Fibroblast of the aortic adventitia (primary cell): Measurements from ENCODE around the gene CENPE. TPM values are rescaled to one million over a fixed set of nuclear protein-coding genes. Genes with fewer than 3 reads are reported as not detected.

ENCODE experiments used
- DNase-seq: peaks from one replicate; pipeline ENCODE4 v3.0.0-alpha.2; 2010; ENCODE audit warnings: low read depth
- H3K4me3 ChIP-seq: 2 replicates; pipeline ENCODE4 v1.5.1; 2011; ENCODE audit warnings: low read depth, mild to moderate bottlenecking, control low read depth, low read length, moderate library complexity
- total RNA-seq: library from RNA; depleted of rRNA; stranded (reverse); fragments of >200 nt; gene quantifications from 2 replicates; pipeline ENCODE4 v1.2.3, GENCODE V29; 2012; ENCODE audit warnings: low replicate concordance
- TF ChIP-seq, protein P1 (sequence below): IDR thresholded peaks from 2 replicates; pipeline ENCODE4 v1.5.1; 2011; ENCODE audit warnings: mild to moderate bottlenecking, low read length, control low read depth, inconsistent platforms; ENCODE audit not compliant: insufficient read depth

CENPE gene
- total RNA-seq, 1 donor = 26.9 TPM

DNA sequence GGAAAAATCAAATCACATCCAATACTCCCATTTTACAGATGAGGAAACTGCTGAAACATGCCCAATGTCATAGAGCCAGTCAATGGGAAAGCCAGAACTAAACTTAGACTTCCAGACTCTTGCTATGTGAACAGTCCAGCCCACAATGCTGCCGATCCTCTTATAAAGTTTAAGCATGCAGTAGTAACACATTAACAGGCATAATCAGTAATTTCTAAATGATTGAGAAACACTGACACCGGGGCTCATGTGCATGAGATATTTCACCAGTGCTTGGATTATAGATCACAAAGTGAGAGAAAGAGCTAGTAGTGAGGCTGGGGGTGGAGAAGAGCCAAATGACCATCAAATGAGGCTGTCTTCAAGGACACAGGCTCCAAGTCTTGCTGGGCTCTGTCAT lies 101.0 kb downstream of the CENPE start:
- no peak overlapping the region for H3K4me3 ChIP-seq

DNA sequence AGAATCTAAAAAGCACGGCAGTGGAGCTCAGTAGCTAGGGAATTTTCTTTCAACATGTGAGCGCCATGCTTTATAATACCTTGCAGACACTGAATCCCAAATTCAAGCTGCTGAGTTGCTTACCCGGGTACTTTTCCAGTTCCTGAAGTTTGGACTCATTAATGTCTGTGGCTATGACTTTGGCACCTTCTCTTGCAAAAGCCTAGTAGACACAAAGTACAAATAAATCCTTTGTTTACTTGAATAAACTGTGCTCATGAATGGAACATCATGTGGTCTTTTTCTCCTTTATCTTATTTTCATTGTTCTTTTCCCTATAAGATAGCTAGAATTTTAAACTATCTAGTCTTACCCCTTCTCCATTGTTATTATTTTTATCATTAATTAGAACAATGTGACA lies 103.1 kb downstream of the CENPE start:
- no peak overlapping the region for H3K4me3 ChIP-seq
- no peak for DNase-seq
- TF ChIP-seq, protein P1, sequence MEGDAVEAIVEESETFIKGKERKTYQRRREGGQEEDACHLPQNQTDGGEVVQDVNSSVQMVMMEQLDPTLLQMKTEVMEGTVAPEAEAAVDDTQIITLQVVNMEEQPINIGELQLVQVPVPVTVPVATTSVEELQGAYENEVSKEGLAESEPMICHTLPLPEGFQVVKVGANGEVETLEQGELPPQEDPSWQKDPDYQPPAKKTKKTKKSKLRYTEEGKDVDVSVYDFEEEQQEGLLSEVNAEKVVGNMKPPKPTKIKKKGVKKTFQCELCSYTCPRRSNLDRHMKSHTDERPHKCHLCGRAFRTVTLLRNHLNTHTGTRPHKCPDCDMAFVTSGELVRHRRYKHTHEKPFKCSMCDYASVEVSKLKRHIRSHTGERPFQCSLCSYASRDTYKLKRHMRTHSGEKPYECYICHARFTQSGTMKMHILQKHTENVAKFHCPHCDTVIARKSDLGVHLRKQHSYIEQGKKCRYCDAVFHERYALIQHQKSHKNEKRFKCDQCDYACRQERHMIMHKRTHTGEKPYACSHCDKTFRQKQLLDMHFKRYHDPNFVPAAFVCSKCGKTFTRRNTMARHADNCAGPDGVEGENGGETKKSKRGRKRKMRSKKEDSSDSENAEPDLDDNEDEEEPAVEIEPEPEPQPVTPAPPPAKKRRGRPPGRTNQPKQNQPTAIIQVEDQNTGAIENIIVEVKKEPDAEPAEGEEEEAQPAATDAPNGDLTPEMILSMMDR = no peak

More for the DNA sequence above, 101.0 kb downstream of the CENPE start:
- no peak for DNase-seq
- TF ChIP-seq, protein P1 = no peak

DNA sequence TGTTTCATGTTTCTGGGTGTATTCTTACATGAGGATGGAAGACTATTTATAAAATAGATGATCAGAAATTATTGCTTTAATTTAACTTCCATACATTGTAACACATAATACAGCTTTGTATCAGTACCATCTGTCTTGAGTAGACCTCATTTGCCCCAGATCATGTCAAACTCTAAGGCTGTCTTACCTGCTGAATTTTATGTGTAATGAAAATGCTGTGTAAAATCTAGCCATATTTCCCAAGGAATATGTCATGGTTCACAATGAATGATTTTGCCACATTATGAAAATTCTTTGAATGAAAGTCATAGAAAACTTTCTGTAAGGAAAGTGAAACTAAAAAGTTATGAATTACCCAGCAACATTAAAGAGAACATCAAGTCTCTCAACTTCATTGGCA lies 105.9 kb downstream of the CENPE start:
- TF ChIP-seq, protein P1 = no peak
- DNase-seq = peak; percentile 4
- no peak overlapping the region for H3K4me3 ChIP-seq

DNA sequence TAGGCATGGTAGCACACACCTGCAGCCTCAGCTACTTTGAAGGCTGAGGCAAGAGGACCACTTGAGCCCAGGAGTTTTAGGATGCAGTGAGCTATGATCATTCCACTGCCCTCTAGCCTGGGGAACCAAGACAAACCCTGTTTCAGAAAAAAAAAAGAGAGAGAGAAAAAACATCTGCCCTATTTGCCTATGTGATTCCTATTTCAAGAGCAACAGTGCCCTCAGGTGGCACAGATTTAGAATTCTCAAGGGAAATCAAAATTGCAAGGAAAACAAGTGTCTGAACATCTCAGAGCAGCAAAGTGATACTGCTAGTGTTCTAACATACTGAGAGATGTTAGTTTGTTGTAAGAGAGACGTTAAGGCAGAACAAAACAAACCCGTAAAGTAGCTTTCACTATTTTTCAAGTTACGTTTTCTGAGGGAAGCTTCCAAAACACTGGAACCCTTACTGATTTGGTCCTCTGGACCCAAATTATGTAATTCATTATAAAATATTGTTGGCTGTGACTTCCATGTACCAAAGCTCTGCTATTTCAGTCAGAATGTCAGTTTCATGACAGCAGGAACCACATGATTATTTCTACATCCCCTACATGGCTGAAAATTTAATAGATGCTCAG lies 106.4 kb downstream of the CENPE start:
- peak; percentile 84 for DNase-seq
- no peak overlapping the region for H3K4me3 ChIP-seq
- TF ChIP-seq, protein P1 = peak; percentile 54

DNA sequence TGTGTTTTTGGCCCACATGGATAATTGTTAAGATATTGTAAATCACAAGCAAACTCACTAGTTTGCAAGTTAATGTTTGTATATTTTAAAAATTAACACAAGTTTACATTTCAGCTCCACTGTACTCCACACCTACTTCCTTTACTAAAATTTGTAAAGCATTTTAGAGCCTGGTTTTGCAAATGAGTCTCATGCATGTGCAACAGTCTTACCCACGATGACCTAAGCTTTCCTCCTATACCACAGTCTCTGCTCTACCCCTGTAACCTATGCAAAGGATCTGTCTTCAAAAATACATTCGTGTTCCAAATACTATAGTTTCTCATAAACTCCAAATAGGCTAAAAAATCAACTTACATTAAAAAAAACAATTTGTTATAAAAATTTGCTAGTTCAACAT lies 108.7 kb downstream of the CENPE start:
- no peak overlapping the region for H3K4me3 ChIP-seq
- DNase-seq = no peak
- TF ChIP-seq, protein P1 = no peak

DNA sequence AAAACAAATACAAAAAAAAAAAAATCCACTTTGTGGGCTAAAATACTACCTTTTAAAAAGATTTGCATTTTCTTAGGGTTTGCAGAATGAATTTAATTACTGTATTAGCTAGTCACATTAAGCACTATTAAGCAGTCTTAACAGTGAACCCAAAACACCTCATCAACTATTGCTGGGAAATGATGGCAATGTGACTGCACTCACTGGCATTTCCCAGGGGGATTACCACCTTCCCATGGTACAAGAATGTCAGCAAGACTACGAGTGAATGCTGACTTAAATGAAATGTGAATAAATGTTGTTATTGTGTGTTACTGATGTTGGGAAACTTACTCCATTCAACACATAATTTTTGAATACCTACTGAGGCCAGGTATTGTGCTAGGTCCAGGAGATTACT lies 111.6 kb downstream of the CENPE start:
- TF ChIP-seq, protein P1 = no peak
- no peak overlapping the region for H3K4me3 ChIP-seq
- DNase-seq = no peak
